Measurements from ENCODE around the gene MASP2. TPM values are rescaled to one million over a fixed set of nuclear protein-coding genes. Genes with fewer than 3 reads are reported as not detected.
"Not testable (repeated sequence)": the region's sequence is repeated elsewhere in the genome, so short reads cannot be mapped to it uniquely, and the experiment has no call there.

Gene MASP2
- total RNA-seq, 1 experiment from 2014 or later: 0.25 TPM

DNA sequence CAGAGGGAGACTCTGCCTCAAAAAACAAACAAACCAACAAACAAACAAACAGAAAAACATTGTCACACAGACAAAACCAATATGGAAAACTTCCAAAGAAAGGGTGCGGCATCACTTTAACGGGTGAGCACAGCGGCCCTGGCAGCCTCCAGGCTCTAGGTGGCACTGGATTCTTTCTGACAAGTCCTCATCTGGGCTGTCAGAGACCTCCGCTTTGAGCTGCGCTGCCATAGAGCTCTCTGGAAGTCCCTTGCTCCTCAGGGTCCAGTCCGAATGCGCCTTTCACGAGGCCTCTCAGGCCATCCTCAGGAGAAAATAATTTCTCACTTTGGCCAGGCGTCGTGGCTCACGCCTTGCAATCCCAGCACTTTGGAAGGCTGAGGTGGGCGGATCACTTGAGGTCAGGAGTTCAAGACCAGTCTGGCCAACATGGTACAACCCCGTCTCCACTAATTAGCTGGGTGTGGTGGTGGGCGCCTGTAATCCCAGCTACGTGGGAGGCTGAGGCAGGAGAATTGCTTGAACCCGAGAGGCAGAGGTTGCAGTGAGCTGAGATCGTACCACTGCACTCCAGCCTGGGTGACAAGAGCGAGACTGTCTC is 17.0 kb upstream of the MASP2 start:
- H3K9me2 ChIP-seq (ENCODE audit: insufficient read depth); BruUV-seq (replicated peaks); H3K4me2 ChIP-seq (ENCODE audit: low read length); H3K9ac ChIP-seq (ENCODE audit: low read length); H3K27me3 ChIP-seq (ENCODE audit: insufficient read depth, low read length); intact Hi-C loops (cut with micrococcal nuclease); H3K9me3 ChIP-seq (ENCODE audit: control insufficient read depth in 1 of 2, insufficient read depth in 1 of 2, low read depth in 1 of 2, low read length in 2 of 2); H4K20me1 ChIP-seq (ENCODE audit: insufficient read depth); H3K4me3 ChIP-seq (replicated peaks in 1 of 2; ENCODE audit: low read depth in 1 of 2, low read length in 2 of 2); H2AFZ ChIP-seq (ENCODE audit: low read depth, low read length, poor library complexity, severe bottlenecking); DNase-seq (ENCODE audit: low read depth, low spot score); H3K27ac ChIP-seq (ENCODE audit: low read depth, low read length): not testable (repeated sequence)
- ChIA-PET POLR2A (interaction anchor here (0.7 to 0.9 kb wide), 2 partner anchors 35 to 94 kb away, joined by 3 read pairs; no protein-coding TSS in a partner anchor), CTCF (interaction anchor here (0.6 to 1.0 kb wide), 3 partner anchors 35 to 600 kb away, joined by 3 to 4 read pairs (median 3); partner anchors contain the start of gene FBXO6), RAD21 (ENCODE audit: low non-redundant PET in 1 of 2, low total read pairs in 2 of 2, uncharacterized antibody in 2 of 2, unreplicated experiment in 2 of 2) (interaction anchor here in 1 of 2 experiments (0.6 kb wide), 1 partner anchor 121 kb away, joined by 4 read pairs; no protein-coding TSS in a partner anchor)
- TF ChIP-seq, protein P1, sequence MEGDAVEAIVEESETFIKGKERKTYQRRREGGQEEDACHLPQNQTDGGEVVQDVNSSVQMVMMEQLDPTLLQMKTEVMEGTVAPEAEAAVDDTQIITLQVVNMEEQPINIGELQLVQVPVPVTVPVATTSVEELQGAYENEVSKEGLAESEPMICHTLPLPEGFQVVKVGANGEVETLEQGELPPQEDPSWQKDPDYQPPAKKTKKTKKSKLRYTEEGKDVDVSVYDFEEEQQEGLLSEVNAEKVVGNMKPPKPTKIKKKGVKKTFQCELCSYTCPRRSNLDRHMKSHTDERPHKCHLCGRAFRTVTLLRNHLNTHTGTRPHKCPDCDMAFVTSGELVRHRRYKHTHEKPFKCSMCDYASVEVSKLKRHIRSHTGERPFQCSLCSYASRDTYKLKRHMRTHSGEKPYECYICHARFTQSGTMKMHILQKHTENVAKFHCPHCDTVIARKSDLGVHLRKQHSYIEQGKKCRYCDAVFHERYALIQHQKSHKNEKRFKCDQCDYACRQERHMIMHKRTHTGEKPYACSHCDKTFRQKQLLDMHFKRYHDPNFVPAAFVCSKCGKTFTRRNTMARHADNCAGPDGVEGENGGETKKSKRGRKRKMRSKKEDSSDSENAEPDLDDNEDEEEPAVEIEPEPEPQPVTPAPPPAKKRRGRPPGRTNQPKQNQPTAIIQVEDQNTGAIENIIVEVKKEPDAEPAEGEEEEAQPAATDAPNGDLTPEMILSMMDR (IDR thresholded peaks at IDR 0.05 in 2 of 3, conservative IDR thresholded peaks at IDR 0.05 in 1 of 3; ENCODE audit: borderline replicate concordance in 1 of 3, insufficient read depth in 1 of 3, low read depth in 2 of 3, low read length in 2 of 3): peak in 2 of 3 experiments; percentile 46 to 48; a peak in 4 of 6 replicates
- peak; percentile 25; the same call in 1 of the 2 replicates for ATAC-seq
- Histone ChIP-seq H3K36me3 (ENCODE audit: control insufficient read depth in 1 of 2, insufficient read depth in 2 of 2, low read length in 2 of 2) (peaks cover 30 to 35% of the 10 kb centered on the region in 2 experiments; a peak in 3 of 4 replicates), H3K79me2 (ENCODE audit: insufficient read depth, low read length) (peaks cover 15% of the 10 kb centered on the region), H3K4me1 (ENCODE audit: control insufficient read depth in 1 of 2, insufficient read depth in 2 of 2, low read length in 2 of 2) (peaks cover 6 to 11% of the 10 kb centered on the region in 2 experiments; a peak in 2 of 4 replicates)

DNA sequence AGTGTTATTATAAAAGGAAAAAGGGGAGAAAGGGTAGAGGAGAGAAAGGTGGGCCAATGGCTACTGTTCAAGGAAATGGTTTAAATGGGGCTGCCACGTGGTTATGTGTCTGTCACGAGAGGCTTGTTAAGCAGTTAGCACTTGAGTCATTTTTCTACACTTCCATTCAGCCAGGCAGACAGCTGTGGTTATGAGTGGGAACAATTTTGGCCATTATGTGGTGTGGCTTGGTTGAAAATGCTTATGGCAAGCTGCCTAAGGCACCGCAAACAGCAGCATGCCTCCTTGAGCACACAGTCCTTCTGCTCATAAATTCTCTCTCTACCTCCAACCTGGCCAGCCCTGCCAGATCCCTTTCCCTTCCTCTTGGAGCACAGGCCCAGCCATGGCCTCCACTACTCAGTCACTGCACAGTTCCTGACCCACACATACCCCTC is 15.9 kb upstream of the MASP2 start:
- no peak overlapping the region for H3K4me2 ChIP-seq (ENCODE audit: low read length)
- no peak overlapping the region for H2AFZ ChIP-seq (ENCODE audit: low read depth, low read length, poor library complexity, severe bottlenecking)
- no peak overlapping the region for H3K9ac ChIP-seq (ENCODE audit: low read length)
- H3K4me3 ChIP-seq (replicated peaks in 1 of 2; ENCODE audit: low read depth in 1 of 2, low read length in 2 of 2): no peak overlapping the region
- intact Hi-C loops (cut with micrococcal nuclease): no loop called here
- TF ChIP-seq, protein P2, sequence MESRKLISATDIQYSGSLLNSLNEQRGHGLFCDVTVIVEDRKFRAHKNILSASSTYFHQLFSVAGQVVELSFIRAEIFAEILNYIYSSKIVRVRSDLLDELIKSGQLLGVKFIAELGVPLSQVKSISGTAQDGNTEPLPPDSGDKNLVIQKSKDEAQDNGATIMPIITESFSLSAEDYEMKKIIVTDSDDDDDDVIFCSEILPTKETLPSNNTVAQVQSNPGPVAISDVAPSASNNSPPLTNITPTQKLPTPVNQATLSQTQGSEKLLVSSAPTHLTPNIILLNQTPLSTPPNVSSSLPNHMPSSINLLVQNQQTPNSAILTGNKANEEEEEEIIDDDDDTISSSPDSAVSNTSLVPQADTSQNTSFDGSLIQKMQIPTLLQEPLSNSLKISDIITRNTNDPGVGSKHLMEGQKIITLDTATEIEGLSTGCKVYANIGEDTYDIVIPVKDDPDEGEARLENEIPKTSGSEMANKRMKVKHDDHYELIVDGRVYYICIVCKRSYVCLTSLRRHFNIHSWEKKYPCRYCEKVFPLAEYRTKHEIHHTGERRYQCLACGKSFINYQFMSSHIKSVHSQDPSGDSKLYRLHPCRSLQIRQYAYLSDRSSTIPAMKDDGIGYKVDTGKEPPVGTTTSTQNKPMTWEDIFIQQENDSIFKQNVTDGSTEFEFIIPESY (IDR thresholded peaks at IDR 0.05; ENCODE audit: extremely low read depth, insufficient replicate concordance, low read length): no peak
- TF ChIP-seq ZNF274 (IDR thresholded peaks at IDR 0.05; ENCODE audit: low read depth, low read length): no peak
- ATAC-seq (no peak), DNase-seq (ENCODE audit: low read depth, low spot score) (no peak)
- peaks cover 6 to 19% of the 10 kb centered on the region in 2 experiments; a peak in 3 of 4 replicates for H3K4me1 ChIP-seq (ENCODE audit: control insufficient read depth in 1 of 2, insufficient read depth in 2 of 2, low read length in 2 of 2)
- no peaks in the 10 kb centered on the region for H3K9me2 ChIP-seq (ENCODE audit: insufficient read depth)
- H3K79me2 ChIP-seq (ENCODE audit: insufficient read depth, low read length): peaks cover 26% of the 10 kb centered on the region
- H3K27ac ChIP-seq (ENCODE audit: low read depth, low read length): no peak overlapping the region
- no TSS peak for BruUV-seq (replicated peaks)
- H3K36me3 ChIP-seq (ENCODE audit: control insufficient read depth in 1 of 2, insufficient read depth in 2 of 2, low read length in 2 of 2): peaks cover 23 to 24% of the 10 kb centered on the region in 2 experiments; a peak in 3 of 4 replicates
- CTCF ChIA-PET: interaction anchor here (1.8 kb wide), 1 partner anchor 25 kb away, joined by 6 read pairs; no protein-coding TSS in a partner anchor
- H3K27me3 ChIP-seq (ENCODE audit: insufficient read depth, low read length): no peaks in the 10 kb centered on the region
- RAD21 ChIA-PET (ENCODE audit: low non-redundant PET in 1 of 2, low total read pairs in 2 of 2, uncharacterized antibody in 2 of 2, unreplicated experiment in 2 of 2): no interaction called here
- POLR2A ChIA-PET: no interaction called here
- no peaks in the 10 kb centered on the region for H4K20me1 ChIP-seq (ENCODE audit: insufficient read depth)
- no peaks in the 10 kb centered on the region for H3K9me3 ChIP-seq (ENCODE audit: control insufficient read depth in 1 of 2, insufficient read depth in 1 of 2, low read depth in 1 of 2, low read length in 2 of 2)
